Astrocyte (in vitro differentiated cells and primary cell): Measurements from ENCODE around the gene UNC5C. TPM values are rescaled to one million over a fixed set of nuclear protein-coding genes. Genes with fewer than 3 reads are reported as not detected.
A peak's percentile ranks its signal among the peaks of the same experiment; 100 is the strongest.

ENCODE experiments used
- DNase-seq: peaks from one replicate; pipeline ENCODE4 v3.0.0-alpha.2; 2010; ENCODE audit warnings: low read depth
- FAIRE-seq: peaks from 2 replicates; lab custom pipeline; 2011; peaks lifted over from hg19 to GRCh38; lab: Jason Lieb, UNC
- H2AFZ ChIP-seq: 2 replicates; pipeline ENCODE4 v1.6.0; 2012; ENCODE audit warnings: low read depth, low read length, inconsistent platforms
- H3K27ac ChIP-seq: 2 replicates; pipeline ENCODE4 v1.5.1; 2011; ENCODE audit warnings: low read depth, low read length, inconsistent platforms
- H3K27me3 ChIP-seq: 2 replicates; pipeline ENCODE4 v1.6.0; 2011; ENCODE audit warnings: low read length, inconsistent platforms; ENCODE audit not compliant: insufficient read depth
- H3K36me3 ChIP-seq: 2 replicates; pipeline ENCODE4 v1.5.1; 2011; ENCODE audit warnings: low read length, inconsistent platforms; ENCODE audit not compliant: insufficient read depth
- H3K4me1 ChIP-seq: 2 replicates; pipeline ENCODE4 v1.5.1; 2011; ENCODE audit warnings: low read length, inconsistent platforms; ENCODE audit not compliant: insufficient read depth
- H3K4me2 ChIP-seq: 2 replicates; pipeline ENCODE4 v1.6.0; 2012; ENCODE audit warnings: low read length, inconsistent platforms
- H3K4me3 ChIP-seq: 2 replicates; pipeline ENCODE4 v1.5.1; 2011; ENCODE audit warnings: low read depth, mild to moderate bottlenecking, low read length, inconsistent platforms; ENCODE audit not compliant: insufficient read depth
- H3K79me2 ChIP-seq: 2 replicates; pipeline ENCODE4 v1.6.0; 2012; ENCODE audit warnings: mild to moderate bottlenecking, low read length, inconsistent platforms; ENCODE audit not compliant: insufficient read depth
- H3K9ac ChIP-seq: 2 replicates; pipeline ENCODE4 v1.6.0; 2012; ENCODE audit warnings: mild to moderate bottlenecking, low read length, inconsistent platforms
- H3K9me3 ChIP-seq: 2 replicates; pipeline ENCODE4 v1.5.1; 2012; ENCODE audit warnings: low read depth, mild to moderate bottlenecking, low read length, inconsistent platforms; ENCODE audit not compliant: insufficient read depth
- H4K20me1 ChIP-seq: 2 replicates; pipeline ENCODE4 v1.6.0; 2012; ENCODE audit warnings: low read length, inconsistent platforms; ENCODE audit not compliant: insufficient read depth
- H3K27ac Mint-ChIP-seq: one replicate; pipeline ENCODE4 v1.8.0; 2021; ENCODE audit warnings: mild to moderate bottlenecking, mixed read lengths; ENCODE audit not compliant: unreplicated experiment
- H3K27me3 Mint-ChIP-seq: one replicate; pipeline ENCODE4 v1.8.0; 2021; ENCODE audit warnings: low read depth, mixed read lengths; ENCODE audit not compliant: unreplicated experiment
- H3K36me3 Mint-ChIP-seq: one replicate; pipeline ENCODE4 v1.8.0; 2021; ENCODE audit warnings: low read depth, mixed read lengths; ENCODE audit not compliant: unreplicated experiment
- H3K4me1 Mint-ChIP-seq: one replicate; pipeline ENCODE4 v1.8.0; 2021; ENCODE audit warnings: low read depth, mixed read lengths; ENCODE audit not compliant: unreplicated experiment
- H3K4me3 Mint-ChIP-seq: one replicate; pipeline ENCODE4 v1.8.0; 2021; ENCODE audit warnings: mild to moderate bottlenecking, moderate library complexity, mixed read lengths; ENCODE audit not compliant: unreplicated experiment
- H3K9me3 Mint-ChIP-seq: one replicate; pipeline ENCODE4 v1.8.0; 2021; ENCODE audit warnings: mild to moderate bottlenecking, mixed read lengths; ENCODE audit not compliant: unreplicated experiment
- EZH2 ChIP-seq: IDR thresholded peaks from 2 replicates; pipeline ENCODE4 v1.6.1; 2012; ENCODE audit warnings: mild to moderate bottlenecking, low read length, inconsistent platforms; ENCODE audit not compliant: insufficient read depth
- total RNA-seq: library from RNA; stranded (reverse); gene quantifications from 2 replicates; pipeline ENCODE4 v1.2.1, GENCODE V29; 2021
- TF ChIP-seq, protein P1 (sequence below): IDR thresholded peaks from 2 replicates; pipeline ENCODE4 v1.5.1; 2011; ENCODE audit warnings: low read depth, mild to moderate bottlenecking, inconsistent platforms, low read length, moderate library complexity; ENCODE audit not compliant: insufficient read depth

Gene UNC5C
- total RNA-seq, 1 donor from 2014 or later: 3.1 TPM

DNA sequence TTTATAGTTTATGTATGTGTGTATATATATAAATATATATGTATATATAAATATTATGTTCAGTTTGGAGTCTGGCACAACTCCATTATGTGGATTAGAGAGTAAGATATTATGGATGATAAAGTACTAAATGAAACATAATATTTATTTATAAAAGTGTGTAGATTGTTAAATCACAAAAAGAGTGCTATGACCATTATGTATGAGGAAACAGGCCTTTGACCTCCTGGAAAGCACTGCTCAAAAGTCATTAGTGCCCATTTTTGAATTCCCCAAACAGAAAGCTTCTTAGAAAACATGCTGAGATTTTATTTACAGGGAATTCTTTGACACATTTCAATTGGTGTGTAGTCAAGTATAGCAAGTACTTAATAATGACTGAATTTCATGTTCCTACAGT, 391.2 kb downstream of the UNC5C start:
- Histone ChIP-seq H3K4me1 (no peaks in the 10 kb centered on the region), H3K27ac (no peak overlapping the region), H3K36me3 (no peaks in the 10 kb centered on the region), H3K9me3 (no peaks in the 10 kb centered on the region), H3K4me3 (no peak overlapping the region), H3K4me2 (no peak overlapping the region), H3K27me3 (no peaks in the 10 kb centered on the region), H2AFZ (no peak overlapping the region), H3K79me2 (no peaks in the 10 kb centered on the region), H4K20me1 (no peaks in the 10 kb centered on the region), H3K9ac (no peak overlapping the region)
- Mint-ChIP-seq H3K27ac (no peak overlapping the region), H3K4me3 (no peak overlapping the region), H3K4me1 (peaks cover 19% of the 10 kb centered on the region), H3K36me3 (peaks cover 8% of the 10 kb centered on the region), H3K27me3 (no peaks in the 10 kb centered on the region), H3K9me3 (no peaks in the 10 kb centered on the region)
- no peak for DNase-seq
- no peak for TF ChIP-seq EZH2
- TF ChIP-seq, protein P1, sequence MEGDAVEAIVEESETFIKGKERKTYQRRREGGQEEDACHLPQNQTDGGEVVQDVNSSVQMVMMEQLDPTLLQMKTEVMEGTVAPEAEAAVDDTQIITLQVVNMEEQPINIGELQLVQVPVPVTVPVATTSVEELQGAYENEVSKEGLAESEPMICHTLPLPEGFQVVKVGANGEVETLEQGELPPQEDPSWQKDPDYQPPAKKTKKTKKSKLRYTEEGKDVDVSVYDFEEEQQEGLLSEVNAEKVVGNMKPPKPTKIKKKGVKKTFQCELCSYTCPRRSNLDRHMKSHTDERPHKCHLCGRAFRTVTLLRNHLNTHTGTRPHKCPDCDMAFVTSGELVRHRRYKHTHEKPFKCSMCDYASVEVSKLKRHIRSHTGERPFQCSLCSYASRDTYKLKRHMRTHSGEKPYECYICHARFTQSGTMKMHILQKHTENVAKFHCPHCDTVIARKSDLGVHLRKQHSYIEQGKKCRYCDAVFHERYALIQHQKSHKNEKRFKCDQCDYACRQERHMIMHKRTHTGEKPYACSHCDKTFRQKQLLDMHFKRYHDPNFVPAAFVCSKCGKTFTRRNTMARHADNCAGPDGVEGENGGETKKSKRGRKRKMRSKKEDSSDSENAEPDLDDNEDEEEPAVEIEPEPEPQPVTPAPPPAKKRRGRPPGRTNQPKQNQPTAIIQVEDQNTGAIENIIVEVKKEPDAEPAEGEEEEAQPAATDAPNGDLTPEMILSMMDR: no peak
- peak; percentile 56 for FAIRE-seq

GRCh38 chr4:95156452-95156765, 392.4 kb downstream of the UNC5C start:
- no peak overlapping the region for H2AFZ ChIP-seq
- Mint-ChIP-seq H3K9me3 (no peaks in the 10 kb centered on the region), H3K27me3 (no peaks in the 10 kb centered on the region), H3K4me1 (peaks cover 19% of the 10 kb centered on the region), H3K27ac (no peak overlapping the region), H3K36me3 (peaks cover 5% of the 10 kb centered on the region), H3K4me3 (no peak overlapping the region)
- no peak overlapping the region for H3K27ac ChIP-seq
- no peak for TF ChIP-seq EZH2
- TF ChIP-seq, protein P1: no peak
- H3K4me1 ChIP-seq: no peaks in the 10 kb centered on the region
- no peak overlapping the region for H3K9ac ChIP-seq
- H3K79me2 ChIP-seq: no peaks in the 10 kb centered on the region
- no peak overlapping the region for H3K4me3 ChIP-seq
- FAIRE-seq (peak; percentile 76), DNase-seq (no peak)
- H3K4me2 ChIP-seq: no peak overlapping the region
- no peaks in the 10 kb centered on the region for H3K36me3 ChIP-seq
- no peaks in the 10 kb centered on the region for H3K27me3 ChIP-seq
- no peaks in the 10 kb centered on the region for H3K9me3 ChIP-seq
- no peaks in the 10 kb centered on the region for H4K20me1 ChIP-seq

DNA sequence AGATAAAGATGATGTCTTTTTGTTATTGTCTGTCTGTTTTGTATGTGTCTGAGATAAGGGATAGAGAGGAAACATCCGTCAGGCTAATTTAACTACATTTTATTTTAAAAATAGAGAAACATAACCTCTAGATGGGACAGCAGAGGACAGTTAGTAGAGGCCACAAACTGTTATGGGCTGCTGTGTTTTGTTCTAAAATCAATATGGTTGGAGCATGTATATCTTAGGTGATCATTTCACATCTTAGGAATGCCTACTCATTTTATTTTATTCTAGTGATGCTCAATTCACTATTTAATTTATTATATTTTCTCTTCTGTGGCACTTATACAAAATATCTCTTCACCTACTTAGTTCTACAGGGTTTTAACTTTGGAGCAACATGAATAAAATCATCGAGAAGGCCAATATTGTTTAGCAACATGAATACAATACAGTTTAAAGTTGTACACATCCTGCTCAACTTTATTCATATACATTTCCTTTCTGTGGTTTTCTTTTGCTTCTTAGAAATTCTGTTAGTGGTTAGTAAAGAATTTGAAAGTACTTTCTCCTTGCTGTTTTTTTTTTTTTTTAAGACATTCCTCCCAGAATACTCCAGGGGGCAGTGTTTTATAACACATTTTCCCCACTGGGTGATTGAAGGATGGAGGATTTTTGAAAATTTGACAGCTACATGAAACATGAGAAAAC, 392.9 kb downstream of the UNC5C start:
- FAIRE-seq (no peak), DNase-seq (peak; percentile 55)
- no peak overlapping the region for H3K4me3 Mint-ChIP-seq

More for the DNA sequence above, 392.9 kb downstream of the UNC5C start:
- no peaks in the 10 kb centered on the region for H3K9me3 ChIP-seq
- no peak overlapping the region for H3K4me3 ChIP-seq
- Mint-ChIP-seq H3K9me3 (no peaks in the 10 kb centered on the region), H3K36me3 (peaks cover 5% of the 10 kb centered on the region), H3K27ac (no peak overlapping the region), H3K4me1 (peaks cover 19% of the 10 kb centered on the region), H3K27me3 (no peaks in the 10 kb centered on the region)
- peak overlapping the region; percentile 42 for H3K4me2 ChIP-seq
- TF ChIP-seq, protein P1: peak; percentile 71
- TF ChIP-seq EZH2: no peak
- no peaks in the 10 kb centered on the region for H3K27me3 ChIP-seq
- H4K20me1 ChIP-seq: no peaks in the 10 kb centered on the region
- H3K36me3 ChIP-seq: no peaks in the 10 kb centered on the region
- no peak overlapping the region for H3K27ac ChIP-seq
- no peaks in the 10 kb centered on the region for H3K79me2 ChIP-seq
- no peak overlapping the region for H2AFZ ChIP-seq
- no peak overlapping the region for H3K9ac ChIP-seq
- no peaks in the 10 kb centered on the region for H3K4me1 ChIP-seq
